Epithelial cell of proximal tubule (primary cell): Measurements from ENCODE around the gene LRRC46. TPM values are rescaled to one million over a fixed set of nuclear protein-coding genes. Genes with fewer than 3 reads are reported as not detected.

ENCODE experiments used
- DNase-seq: peaks from one replicate; pipeline ENCODE4 v3.0.0-alpha.2; 2011; ENCODE audit warnings: low read depth
- H3K4me3 ChIP-seq: 2 replicates; pipeline ENCODE4 v1.5.1; 2011; ENCODE audit warnings: low read depth, mild to moderate bottlenecking, low read length
- CTCF ChIP-seq: conservative IDR thresholded peaks from 2 replicates; pipeline ENCODE4 v1.5.1; 2012; ENCODE audit warnings: low read depth, mild to moderate bottlenecking, low read length
- total RNA-seq: library from RNA; depleted of rRNA; stranded (reverse); fragments of >200 nt; gene quantifications from 2 replicates; pipeline ENCODE4 v1.2.3, GENCODE V29; 2015

Gene LRRC46
- total RNA-seq, 1 donor from 2014 or later: not detected

- DNase-seq: no peak
These were observed 28.9 kb downstream of the LRRC46 start for GRCh38 chr17:47860386-47860785.

GRCh38 chr17:47862621-47863440 is 31.4 kb downstream of the LRRC46 start:
- DNase-seq: peak; percentile 41
- TF ChIP-seq CTCF: no peak
- H3K4me3 ChIP-seq: no peak overlapping the region

More at GRCh38 chr17:47860386-47860785, 28.9 kb downstream of the LRRC46 start:
- H3K4me3 ChIP-seq: no peak overlapping the region
- no peak for TF ChIP-seq CTCF

GRCh38 chr17:47864791-47865216 is 33.3 kb downstream of the LRRC46 start:
- H3K4me3 ChIP-seq: no peak overlapping the region
- TF ChIP-seq CTCF: no peak
- DNase-seq: no peak

GRCh38 chr17:47866941-47867340 is 35.5 kb downstream of the LRRC46 start:
- no peak for DNase-seq
- H3K4me3 ChIP-seq: no peak overlapping the region
- no peak for TF ChIP-seq CTCF

- H3K4me3 ChIP-seq: no peak overlapping the region
- TF ChIP-seq CTCF: no peak
- DNase-seq: no peak
These were observed 36.5 kb downstream of the LRRC46 start for GRCh38 chr17:47867813-47868533.

- H3K4me3 ChIP-seq: no peak overlapping the region
- DNase-seq: no peak
- TF ChIP-seq CTCF: no peak
These were observed 37.6 kb downstream of the LRRC46 start for GRCh38 chr17:47869114-47869513.
